ENCODE results near the gene QSOX1.

The QSOX1 gene

GRCh38 chr1:180215856-180216625 is 61.4 kb downstream of the QSOX1 start:
- Mint-ChIP-seq H3K27me3 (ENCODE audit: low read depth) (peaks cover 24% of the 10 kb centered on the region), H3K9me3 (no peaks in the 10 kb centered on the region), H3K4me1 (no peaks in the 10 kb centered on the region), H3K4me3 (no peak overlapping the region), H3K27ac (no peak overlapping the region), H3K36me3 (ENCODE audit: low read depth) (no peaks in the 10 kb centered on the region)
- TF ChIP-seq CTCF (IDR thresholded peaks at IDR 0.05; ENCODE audit: unreplicated experiment in 3 of 3), result no peak

- H3K4me1 Mint-ChIP-seq, result no peaks in the 10 kb centered on the region
- H3K36me3 Mint-ChIP-seq (ENCODE audit: low read depth), result no peaks in the 10 kb centered on the region
- peaks cover 25% of the 10 kb centered on the region for H3K27me3 Mint-ChIP-seq (ENCODE audit: low read depth)
- no peak for TF ChIP-seq CTCF (IDR thresholded peaks at IDR 0.05; ENCODE audit: unreplicated experiment in 3 of 3)
- H3K4me3 Mint-ChIP-seq, result no peak overlapping the region
- no peak overlapping the region for H3K27ac Mint-ChIP-seq
- H3K9me3 Mint-ChIP-seq, result no peaks in the 10 kb centered on the region
These were observed 62.3 kb downstream of the QSOX1 start for GRCh38 chr1:180217006-180217405.

DNA sequence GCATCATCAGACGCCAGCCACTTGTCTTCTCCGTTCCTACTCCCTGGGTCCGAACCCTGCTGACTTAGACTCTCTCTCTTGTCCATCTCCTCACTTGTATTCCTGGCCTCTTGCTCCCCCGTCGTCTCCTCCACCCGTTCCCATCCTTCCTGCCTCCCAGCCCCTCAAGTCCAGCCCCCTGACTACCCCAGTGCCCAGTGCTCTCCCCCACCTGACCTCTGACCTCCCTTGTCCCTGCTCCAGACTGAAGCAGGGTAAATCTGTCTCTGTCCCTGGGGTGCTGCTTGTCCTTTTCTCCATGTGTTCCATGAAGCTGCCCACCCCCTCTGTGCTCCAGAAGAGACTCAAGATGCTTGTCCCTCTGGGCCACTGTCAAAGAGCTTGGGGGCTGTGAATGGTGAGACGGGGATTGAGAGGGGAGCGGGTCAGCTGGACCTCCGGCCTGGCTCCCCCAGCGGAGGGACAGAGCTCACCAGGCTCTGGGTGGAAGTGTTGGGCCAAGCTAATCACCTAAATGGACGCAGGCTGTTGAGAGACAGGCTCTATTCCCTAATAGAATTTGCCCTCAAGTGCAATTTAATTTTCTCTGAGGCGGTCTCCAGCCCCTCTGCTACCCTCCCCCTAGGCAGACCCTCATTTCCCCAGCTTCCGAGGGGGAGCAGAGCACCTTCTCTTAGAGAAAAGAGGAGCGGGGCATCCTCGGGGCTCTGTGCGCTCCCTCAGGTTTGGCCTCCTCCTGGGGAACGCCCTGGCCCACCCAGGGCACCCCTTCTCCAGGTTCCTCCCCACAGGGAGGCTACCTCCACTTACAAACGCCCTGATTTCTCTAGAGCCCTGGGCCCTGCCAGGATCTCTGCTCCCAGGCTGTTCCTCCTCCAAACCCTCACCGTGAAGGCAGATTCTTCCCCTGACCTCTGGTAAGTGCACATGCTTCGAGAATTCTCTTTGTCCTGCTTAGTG is 64.4 kb downstream of the QSOX1 start:
- Mint-ChIP-seq H3K27ac (no peak overlapping the region), H3K9me3 (no peaks in the 10 kb centered on the region), H3K4me3 (no peak overlapping the region), H3K27me3 (ENCODE audit: low read depth) (peaks cover 36% of the 10 kb centered on the region), H3K36me3 (ENCODE audit: low read depth) (no peaks in the 10 kb centered on the region), H3K4me1 (no peaks in the 10 kb centered on the region)
- TF ChIP-seq CTCF (IDR thresholded peaks at IDR 0.05; ENCODE audit: unreplicated experiment in 3 of 3), result no peak

GRCh38 chr1:180219776-180220175 is 65.1 kb downstream of the QSOX1 start:
- no peak overlapping the region for H3K4me3 Mint-ChIP-seq
- H3K4me1 Mint-ChIP-seq, result no peaks in the 10 kb centered on the region
- peaks cover 43% of the 10 kb centered on the region for H3K27me3 Mint-ChIP-seq (ENCODE audit: low read depth)
- TF ChIP-seq CTCF (IDR thresholded peaks at IDR 0.05; ENCODE audit: unreplicated experiment in 3 of 3), result no peak
- H3K36me3 Mint-ChIP-seq (ENCODE audit: low read depth), result no peaks in the 10 kb centered on the region
- no peak overlapping the region for H3K27ac Mint-ChIP-seq
- no peaks in the 10 kb centered on the region for H3K9me3 Mint-ChIP-seq

- H3K27me3 Mint-ChIP-seq (ENCODE audit: low read depth), result peaks cover 60% of the 10 kb centered on the region
- H3K36me3 Mint-ChIP-seq (ENCODE audit: low read depth), result no peaks in the 10 kb centered on the region
- H3K9me3 Mint-ChIP-seq, result no peaks in the 10 kb centered on the region
- H3K27ac Mint-ChIP-seq, result no peak overlapping the region
- TF ChIP-seq CTCF (IDR thresholded peaks at IDR 0.05; ENCODE audit: unreplicated experiment in 3 of 3), result no peak
- no peaks in the 10 kb centered on the region for H3K4me1 Mint-ChIP-seq
- no peak overlapping the region for H3K4me3 Mint-ChIP-seq
These were observed 66.8 kb downstream of the QSOX1 start for GRCh38 chr1:180221462-180221861.
